GM12878 (cell line): ENCODE results near the gene TMEM132C. TPM values are rescaled to one million over a fixed set of nuclear protein-coding genes. Genes with fewer than 3 reads are reported as not detected.

Experiments used
- ATAC-seq: fragments of 200-7000 bp; cut with Tn5 transposase; 3 replicates; pipeline ENCODE4 v1.9.1; 2020; ENCODE audit warnings: mild to moderate bottlenecking, moderate library complexity
- BruUV-seq: library from RNA; stranded (reverse); fragments of 400-500 nt; replicated peaks from 2 replicates; lab custom pipeline; 2021; lab: Mats Ljungman, UMichigan
- CTCF ChIA-PET: fragments of 300-600 bp; sonication (Branson Sonifier 250); formaldehyde crosslinking; extraction: SDS; loops from one replicate; lab custom pipeline; 2021; ENCODE audit warnings: inconsistent platforms; lab: Yijun Ruan, JAX
- POLR2A ChIA-PET: fragments of 350-600 bp; formaldehyde crosslinking; extraction: SDS; loops from one replicate; lab custom pipeline; 2021; ENCODE audit warnings: inconsistent platforms; lab: Charles Lee
- RAD21 ChIA-PET: fragments of 300-600 bp; sonication (Branson Sonifier 250); formaldehyde crosslinking; loops from one replicate; lab custom pipeline; 2023; ENCODE audit warnings: antibody characterized with exemption; ENCODE audit not compliant: unreplicated experiment; lab: Charles Lee
- SMC1A ChIA-PET: fragments of 300-600 bp; sonication (Branson Sonifier 250); formaldehyde crosslinking; loops from one replicate; lab custom pipeline; 2023; ENCODE audit not compliant: unreplicated experiment, uncharacterized antibody; lab: Charles Lee
- DNase-seq: peaks from one replicate; pipeline ENCODE4 v3.0.0-alpha.2; 2011; ENCODE audit warnings: low read depth, low spot score
- FAIRE-seq: peaks from 3 replicates; lab custom pipeline; 2011; peaks lifted over from hg19 to GRCh38; lab: Jason Lieb, UNC
- H2AFZ ChIP-seq: 2 replicates; pipeline ENCODE4 v1.6.0; 2011; ENCODE audit warnings: low read depth, low read length, control low read depth; ENCODE audit not compliant: control insufficient read depth
- H3K27ac ChIP-seq: 2 replicates; pipeline ENCODE4 v1.5.1; 2011; ENCODE audit warnings: control low read depth; ENCODE audit not compliant: control insufficient read depth, insufficient read depth
- H3K27me3 ChIP-seq, 2 experiments: replicated peaks in 1 of 2; 2 replicates each; pipeline versions ENCODE4 v1.6.0 to v1.6.1; 2011; ENCODE audit warnings: low read length in 1 of 2; ENCODE audit not compliant: control insufficient read depth in 2 of 2, insufficient read depth in 2 of 2
- H3K36me3 ChIP-seq, 2 experiments: 2 replicates each; pipeline ENCODE4 v1.5.1; 2011; ENCODE audit warnings: low read length in 1 of 2; ENCODE audit not compliant: control insufficient read depth in 2 of 2, insufficient read depth in 2 of 2
- H3K4me1 ChIP-seq: 2 replicates; pipeline ENCODE4 v1.6.1; 2011; ENCODE audit warnings: mild to moderate bottlenecking, low read length, moderate library complexity, mixed read lengths; ENCODE audit not compliant: control insufficient read depth, insufficient read depth
- H3K4me2 ChIP-seq: 2 replicates; pipeline ENCODE4 v1.6.0; 2011; ENCODE audit warnings: control low read depth; ENCODE audit not compliant: control insufficient read depth, insufficient read depth
- H3K4me3 ChIP-seq: fragments of 200-600 bp; sonication (generic); 2 replicates; pipeline ENCODE4 v1.5.1; 2016
- H3K79me2 ChIP-seq: 2 replicates; pipeline ENCODE4 v1.6.0; 2011; ENCODE audit warnings: low read length; ENCODE audit not compliant: control insufficient read depth, insufficient read depth
- H3K9ac ChIP-seq: 2 replicates; pipeline ENCODE4 v1.8.0; 2011; ENCODE audit warnings: low read length, control low read depth, mixed read lengths; ENCODE audit not compliant: control insufficient read depth, insufficient read depth
- H3K9me3 ChIP-seq: replicated peaks from 3 replicates; pipeline ENCODE4 v1.5.1; 2011; ENCODE audit warnings: mild to moderate bottlenecking, low read length; ENCODE audit not compliant: control insufficient read depth, insufficient read depth
- H4K20me1 ChIP-seq: 2 replicates; pipeline ENCODE4 v1.6.0; 2011; ENCODE audit not compliant: control insufficient read depth, insufficient read depth
- BACH1 ChIP-seq: fragments of 450-650 bp; IDR thresholded peaks from 2 replicates; pipeline ENCODE4 v1.6.1; 2017; ENCODE audit warnings: mild to moderate bottlenecking, borderline replicate concordance
- CHD4 ChIP-seq: fragments of 200-600 bp; sonication (generic); IDR thresholded peaks from 2 replicates; pipeline ENCODE4 v1.6.1; 2016; ENCODE audit warnings: mild to moderate bottlenecking
- DPF2 ChIP-seq: fragments of 450-650 bp; IDR thresholded peaks from 2 replicates; pipeline ENCODE4 v1.6.1; 2017; ENCODE audit warnings: mild to moderate bottlenecking
- ELK1 ChIP-seq: IDR thresholded peaks from 2 replicates; pipeline ENCODE4 v1.6.1; 2012; ENCODE audit warnings: low read depth, low read length, improper control_type of control experiment
- EP300 ChIP-seq, 2 experiments: fragments of 150-350 bp in 1 of 2; IDR thresholded peaks; 2 replicates each; pipeline ENCODE4 v1.6.1; 2011 to 2012; ENCODE audit warnings: low read depth in 2 of 2, low read length in 2 of 2, borderline replicate concordance in 1 of 2, improper control_type of control experiment in 1 of 2, inconsistent platforms in 1 of 2; ENCODE audit not compliant: control insufficient read depth in 1 of 2
- HCFC1 ChIP-seq: fragments of 150-350 bp; IDR thresholded peaks from 2 replicates; pipeline ENCODE4 v1.6.1; 2014; ENCODE audit warnings: low read length
- MTA2 ChIP-seq: fragments of 450-650 bp; IDR thresholded peaks from 2 replicates; pipeline ENCODE4 v1.6.1; 2016; ENCODE audit warnings: low read depth, mild to moderate bottlenecking, moderate library complexity
- NBN ChIP-seq: fragments of 450-650 bp; IDR thresholded peaks from 2 replicates; pipeline ENCODE4 v1.6.1; 2016
- SMAD1 ChIP-seq: fragments of 450-650 bp; IDR thresholded peaks from 2 replicates; pipeline ENCODE4 v1.6.1; 2018; ENCODE audit warnings: mild to moderate bottlenecking, low read depth; ENCODE audit not compliant: partially characterized antibody
- SUPT20H ChIP-seq: IDR thresholded peaks from 2 replicates; pipeline ENCODE4 v1.6.1; 2011; ENCODE audit warnings: low read depth, mild to moderate bottlenecking, low read length, moderate library complexity, borderline replicate concordance; ENCODE audit not compliant: control insufficient read depth
- WGBS: methylation state at CpG from one replicate; pipeline ENCODE4 v1.1.6; 2016; ENCODE audit warnings: low lambda C conversion rate; ENCODE audit not compliant: insufficient replicate concordance, insufficient coverage; ENCODE audit errors: missing lambda C conversion rate; 5-methylcytosine and 5-hydroxymethylcytosine counted together
- in situ Hi-C: fragments of 300-500 bp; cut with MboI; formaldehyde crosslinking; loops from 9 replicates; pipeline ENCODE4 v1.14.3; 2018; ENCODE audit warnings: mixed read lengths
- intact Hi-C: fragments of 100-400 bp; cut with micrococcal nuclease; formaldehyde crosslinking; loops from one replicate; pipeline ENCODE4 v1.14.2; 2022; ENCODE audit not compliant: unreplicated experiment
- polyA plus RNA-seq, 11 experiments: library from polyadenylated mRNA; depleted of rRNA in 4 of 11; unstranded in 6 of 11; stranded (reverse) in 5 of 11; fragments of >200 nt; fragmentation: Nextera tagmentation in 4 of 11; fragmentation: Illumina TruSeq in 1 of 11; extraction: Ambion mirVana in 4 of 11; extraction: Trizol in 1 of 11; gene quantifications; 1 replicate in 1 of 11; 2 replicates in 10 of 11; pipeline versions ENCODE4 v1.2.1 to v1.2.3, GENCODE V29; 2011 to 2016; ENCODE audit warnings: inconsistent platforms in 2 of 11, missing spikeins in 2 of 11, low read depth in 1 of 11
- total RNA-seq, 4 experiments: library from RNA; depleted of rRNA in 3 of 4; stranded (reverse); fragments of >200 nt in 3 of 4; fragmentation: Illumina TruSeq in 1 of 4; extraction: Trizol in 1 of 4; gene quantifications; 2 replicates each; pipeline versions ENCODE4 v1.2.1 to v1.2.3, GENCODE V29; 2013 to 2021

TMEM132C gene
- total and polyA plus RNA-seq, 10 of the 15 experiments (the other 5 are each of a cell fraction or from before 2014, with no cell fraction given) = not detected

GRCh38 chr12:128509170-128509569 lies 242.2 kb downstream of the TMEM132C start (continued):
- TF ChIP-seq DPF2 = no peak
- no peak for TF ChIP-seq MTA2
- TF ChIP-seq NBN = no peak
- no peak for TF ChIP-seq BACH1
- no peak for TF ChIP-seq CHD4

GRCh38 chr12:128510511-128510910 lies 243.5 kb downstream of the TMEM132C start:
- CTCF ChIA-PET = no interaction called here
- no peaks in the 10 kb centered on the region for H3K36me3 ChIP-seq
- no peaks in the 10 kb centered on the region; the same call in 2 of the 3 replicates for H3K9me3 ChIP-seq
- no peaks in the 10 kb centered on the region for H4K20me1 ChIP-seq
- FAIRE-seq = no peak
- POLR2A ChIA-PET = no interaction called here
- H3K27me3 ChIP-seq = no peaks in the 10 kb centered on the region
- no peak for TF ChIP-seq HCFC1
- no peak for TF ChIP-seq SUPT20H
- TF ChIP-seq ELK1 = no peak
- TF ChIP-seq SMAD1 = no peak
- TF ChIP-seq EP300 (IDR thresholded peaks at IDR 0.05; ENCODE audit: borderline replicate concordance in 1 of 2, control insufficient read depth in 1 of 2, low read depth in 2 of 2, low read length in 2 of 2) = no peak
- H3K79me2 ChIP-seq = no peaks in the 10 kb centered on the region
- H3K27ac ChIP-seq = no peak overlapping the region
- no peak overlapping the region for H3K4me2 ChIP-seq
- in situ Hi-C loops = no loop called here
- BruUV-seq = no TSS peak
- WGBS = 22% methylated on average over 8 of the region's 8 CpGs
- intact Hi-C loops = no loop called here
- no peaks in the 10 kb centered on the region for H3K4me1 ChIP-seq
- H2AFZ ChIP-seq = no peak overlapping the region
- no peak for ATAC-seq
- DNase-seq = no peak
- H3K4me3 ChIP-seq = no peak overlapping the region
- RAD21 ChIA-PET = no interaction called here
- SMC1A ChIA-PET = interaction anchor here (0.9 kb wide), 1 partner anchor 67 kb away, joined by 3 read pairs; no protein-coding TSS in a partner anchor
- H3K9ac ChIP-seq = no peak overlapping the region
